ENCODE data around the gene FILIP1.

FILIP1 gene

GRCh38 chr6:75503291-75503690 lies 9.7 kb upstream of the FILIP1 start:
- no peak overlapping the region for H3K27ac Mint-ChIP-seq
- no peaks in the 10 kb centered on the region for H3K4me1 Mint-ChIP-seq
- no peak for ATAC-seq
- H3K9me3 Mint-ChIP-seq, result peaks cover 0 to 5% of the 10 kb centered on the region in 2 donors
- no peak overlapping the region for H3K4me3 Mint-ChIP-seq
- peaks cover 6% of the 10 kb centered on the region for H3K27me3 Mint-ChIP-seq
- no peak for DNase-seq

- Mint-ChIP-seq H3K9me3 (peaks cover 0 to 5% of the 10 kb centered on the region in 2 donors), H3K4me3 (no peak overlapping the region), H3K27me3 (peaks cover 6% of the 10 kb centered on the region), H3K27ac (no peak overlapping the region), H3K4me1 (no peaks in the 10 kb centered on the region)
- ATAC-seq (no peak), DNase-seq (no peak)
Observed at GRCh38 chr6:75502884-75503283, 9.3 kb upstream of the FILIP1 start.

- H3K27ac Mint-ChIP-seq, result no peak overlapping the region
- ATAC-seq (no peak), DNase-seq (no peak)
- peaks cover 0 to 3% of the 10 kb centered on the region in 2 donors for H3K9me3 Mint-ChIP-seq
- peaks cover 6% of the 10 kb centered on the region for H3K27me3 Mint-ChIP-seq
- no peaks in the 10 kb centered on the region for H3K4me1 Mint-ChIP-seq
- no peak overlapping the region for H3K4me3 Mint-ChIP-seq
Observed at GRCh38 chr6:75501756-75502155, 8.2 kb upstream of the FILIP1 start.

GRCh38 chr6:75499640-75500039 lies 6.0 kb upstream of the FILIP1 start:
- ATAC-seq (no peak), DNase-seq (no peak)
- Mint-ChIP-seq H3K27ac (no peak overlapping the region), H3K4me3 (no peak overlapping the region), H3K27me3 (peaks cover 25% of the 10 kb centered on the region), H3K9me3 (no peaks in the 10 kb centered on the region), H3K4me1 (peaks cover 11% of the 10 kb centered on the region)

GRCh38 chr6:75498862-75499261 lies 5.3 kb upstream of the FILIP1 start:
- Mint-ChIP-seq H3K27me3 (peaks cover 33% of the 10 kb centered on the region), H3K4me3 (no peak overlapping the region), H3K9me3 (no peaks in the 10 kb centered on the region), H3K4me1 (peaks cover 11% of the 10 kb centered on the region), H3K27ac (no peak overlapping the region)
- DNase-seq, result no peak
- ATAC-seq, result no peak

- Mint-ChIP-seq H3K27me3 (peaks cover 41% of the 10 kb centered on the region), H3K4me1 (peaks cover 11% of the 10 kb centered on the region), H3K27ac (no peak overlapping the region), H3K9me3 (no peaks in the 10 kb centered on the region), H3K4me3 (no peak overlapping the region)
- DNase-seq, result no peak
- ATAC-seq, result no peak
Observed at GRCh38 chr6:75497994-75498393, 4.4 kb upstream of the FILIP1 start.

GRCh38 chr6:75495011-75495410 lies 1.4 kb upstream of the FILIP1 start:
- ATAC-seq (no peak), DNase-seq (no peak)
- Mint-ChIP-seq H3K27ac (no peak overlapping the region), H3K9me3 (no peaks in the 10 kb centered on the region), H3K4me1 (peaks cover 11% of the 10 kb centered on the region), H3K4me3 (no peak overlapping the region), H3K27me3 (peaks cover 50% of the 10 kb centered on the region)

GRCh38 chr6:75494290-75494689 lies 690 bp upstream of the FILIP1 start:
- peaks cover 50% of the 10 kb centered on the region for H3K27me3 Mint-ChIP-seq
- DNase-seq, result no peak

GRCh38 chr6:75492386-75493153 lies 1.0 kb downstream of the FILIP1 start:
- H3K4me1 Mint-ChIP-seq, result peaks cover 11% of the 10 kb centered on the region
- no peak overlapping the region for H3K27ac Mint-ChIP-seq
- no peaks in the 10 kb centered on the region for H3K9me3 Mint-ChIP-seq
- no peak for ATAC-seq
- no peak overlapping the region for H3K4me3 Mint-ChIP-seq
- H3K27me3 Mint-ChIP-seq, result peaks cover 66% of the 10 kb centered on the region
- DNase-seq, result no peak

More at GRCh38 chr6:75494290-75494689, 690 bp upstream of the FILIP1 start:
- H3K27ac Mint-ChIP-seq, result no peak overlapping the region
- ATAC-seq, result no peak
- peaks cover 11% of the 10 kb centered on the region for H3K4me1 Mint-ChIP-seq
- H3K9me3 Mint-ChIP-seq, result no peaks in the 10 kb centered on the region
- no peak overlapping the region for H3K4me3 Mint-ChIP-seq

GRCh38 chr6:75491291-75491690 lies 2.3 kb downstream of the FILIP1 start:
- H3K4me1 Mint-ChIP-seq, result peaks cover 10% of the 10 kb centered on the region
- H3K4me3 Mint-ChIP-seq, result no peak overlapping the region
- peaks cover 70% of the 10 kb centered on the region for H3K27me3 Mint-ChIP-seq
- H3K9me3 Mint-ChIP-seq, result no peaks in the 10 kb centered on the region
- H3K27ac Mint-ChIP-seq, result no peak overlapping the region
- no peak for ATAC-seq
- no peak for DNase-seq

GRCh38 chr6:75490706-75491105 lies 2.9 kb downstream of the FILIP1 start:
- DNase-seq (no peak), ATAC-seq (no peak)
- H3K27me3 Mint-ChIP-seq, result peaks cover 65% of the 10 kb centered on the region
- H3K4me1 Mint-ChIP-seq, result peaks cover 4% of the 10 kb centered on the region
- H3K27ac Mint-ChIP-seq, result no peak overlapping the region
- H3K4me3 Mint-ChIP-seq, result no peak overlapping the region
- H3K9me3 Mint-ChIP-seq, result no peaks in the 10 kb centered on the region

GRCh38 chr6:75489025-75489424 lies 4.6 kb downstream of the FILIP1 start:
- no peaks in the 10 kb centered on the region for H3K9me3 Mint-ChIP-seq
- no peaks in the 10 kb centered on the region for H3K4me1 Mint-ChIP-seq
- H3K27me3 Mint-ChIP-seq, result peaks cover 48% of the 10 kb centered on the region
- ATAC-seq, result no peak
- DNase-seq, result no peak
- H3K4me3 Mint-ChIP-seq, result no peak overlapping the region
- no peak overlapping the region for H3K27ac Mint-ChIP-seq

- DNase-seq (no peak), ATAC-seq (no peak)
- H3K9me3 Mint-ChIP-seq, result no peaks in the 10 kb centered on the region
- no peak overlapping the region for H3K27ac Mint-ChIP-seq
- no peak overlapping the region for H3K4me3 Mint-ChIP-seq
- no peaks in the 10 kb centered on the region for H3K4me1 Mint-ChIP-seq
- H3K27me3 Mint-ChIP-seq, result peaks cover 38% of the 10 kb centered on the region
Observed at GRCh38 chr6:75488033-75488432, 5.6 kb downstream of the FILIP1 start.

GRCh38 chr6:75486850-75487518 lies 6.6 kb downstream of the FILIP1 start:
- Mint-ChIP-seq H3K4me1 (no peaks in the 10 kb centered on the region), H3K27me3 (peaks cover 36% of the 10 kb centered on the region)

GRCh38 chr6:75484535-75484934 lies 9.1 kb downstream of the FILIP1 start:
- ATAC-seq (no peak), DNase-seq (no peak)
- Mint-ChIP-seq H3K9me3 (no peaks in the 10 kb centered on the region), H3K27me3 (peaks cover 44% of the 10 kb centered on the region), H3K27ac (no peak overlapping the region), H3K4me1 (no peaks in the 10 kb centered on the region), H3K4me3 (no peak overlapping the region)

More at GRCh38 chr6:75486850-75487518, 6.6 kb downstream of the FILIP1 start:
- Mint-ChIP-seq H3K27ac (no peak overlapping the region), H3K9me3 (no peaks in the 10 kb centered on the region), H3K4me3 (no peak overlapping the region)
- DNase-seq (no peak), ATAC-seq (no peak)

GRCh38 chr6:75483136-75483952 lies 10.3 kb downstream of the FILIP1 start:
- no peaks in the 10 kb centered on the region for H3K4me1 Mint-ChIP-seq
- ATAC-seq (no peak), DNase-seq (no peak)
- no peak overlapping the region for H3K27ac Mint-ChIP-seq
- no peak overlapping the region for H3K4me3 Mint-ChIP-seq
- H3K9me3 Mint-ChIP-seq, result no peaks in the 10 kb centered on the region
- peaks cover 37% of the 10 kb centered on the region for H3K27me3 Mint-ChIP-seq

All from stimulated activated naive CD8-positive, alpha-beta T cell treated with anti-CD3 and anti-CD28 coated beads, Interleukin-15, amount 100 ng/mL, for 72 hours (primary cell).